Mammary epithelial cell (primary cell): ENCODE measurements around the gene NSF.
"Not testable (repeated sequence)": the region's sequence is repeated elsewhere in the genome, so short reads cannot be mapped to it uniquely, and the experiment has no call there.

Experiments
- EZH2 ChIP-seq: IDR thresholded peaks from 2 replicates; pipeline ENCODE4 v1.6.1; 2012; ENCODE audit warnings: low read length, inconsistent platforms, borderline replicate concordance
- TF ChIP-seq, protein P1 (sequence below), 2 donors: IDR thresholded peaks in 1 of 2; conservative IDR thresholded peaks in 1 of 2; 2 replicates each; pipeline ENCODE4 v1.5.1; 2011 to 2012; ENCODE audit warnings: inconsistent platforms in 2 of 2, low read length in 2 of 2, mild to moderate bottlenecking in 2 of 2, control low read depth in 1 of 2, low read depth in 1 of 2; ENCODE audit not compliant: insufficient read depth in 1 of 2; ENCODE audit errors: extremely low read depth in 1 of 2

- TF ChIP-seq, protein P1, sequence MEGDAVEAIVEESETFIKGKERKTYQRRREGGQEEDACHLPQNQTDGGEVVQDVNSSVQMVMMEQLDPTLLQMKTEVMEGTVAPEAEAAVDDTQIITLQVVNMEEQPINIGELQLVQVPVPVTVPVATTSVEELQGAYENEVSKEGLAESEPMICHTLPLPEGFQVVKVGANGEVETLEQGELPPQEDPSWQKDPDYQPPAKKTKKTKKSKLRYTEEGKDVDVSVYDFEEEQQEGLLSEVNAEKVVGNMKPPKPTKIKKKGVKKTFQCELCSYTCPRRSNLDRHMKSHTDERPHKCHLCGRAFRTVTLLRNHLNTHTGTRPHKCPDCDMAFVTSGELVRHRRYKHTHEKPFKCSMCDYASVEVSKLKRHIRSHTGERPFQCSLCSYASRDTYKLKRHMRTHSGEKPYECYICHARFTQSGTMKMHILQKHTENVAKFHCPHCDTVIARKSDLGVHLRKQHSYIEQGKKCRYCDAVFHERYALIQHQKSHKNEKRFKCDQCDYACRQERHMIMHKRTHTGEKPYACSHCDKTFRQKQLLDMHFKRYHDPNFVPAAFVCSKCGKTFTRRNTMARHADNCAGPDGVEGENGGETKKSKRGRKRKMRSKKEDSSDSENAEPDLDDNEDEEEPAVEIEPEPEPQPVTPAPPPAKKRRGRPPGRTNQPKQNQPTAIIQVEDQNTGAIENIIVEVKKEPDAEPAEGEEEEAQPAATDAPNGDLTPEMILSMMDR (conservative IDR thresholded peaks at IDR 0.05 in 1 of 2, IDR thresholded peaks at IDR 0.05 in 1 of 2; ENCODE audit: extremely low read depth in 1 of 2, insufficient read depth in 1 of 2, low read depth in 1 of 2, low read length in 2 of 2) = not testable (repeated sequence)
- TF ChIP-seq EZH2 = not testable (repeated sequence)
Observed at GRCh38 chr17:46603125-46603524, 12.7 kb downstream of the NSF start.
